HG02623 (cell line): ENCODE measurements around the gene KRT71.
"Not testable (repeated sequence)": the region's sequence is repeated elsewhere in the genome, so short reads cannot be mapped to it uniquely, and the experiment has no call there.

Experiments used
- ATAC-seq: cut with Tn5 transposase; IDR thresholded peaks from one replicate; pipeline ENCODE4 v1.9.1; 2021; ENCODE audit warnings: moderate library complexity; ENCODE audit not compliant: unreplicated experiment

The KRT71 gene

GRCh38 chr12:52552681-52553195 lies at the start of gene KRT71:
Gene KRT71, minus strand, starts transcription at chr12:52553145. Its CDS starts 68 bp downstream, at chr12:52553077.
- no peak for ATAC-seq

- no peak for ATAC-seq
These were observed 49.6 kb upstream of the KRT71 start for GRCh38 chr12:52602552-52602951.

- ATAC-seq = no peak
These were observed 48.7 kb upstream of the KRT71 start for GRCh38 chr12:52601671-52602070.

GRCh38 chr12:52600941-52601481 lies 48.1 kb upstream of the KRT71 start, which contains the start of gene KRT72:
Gene KRT72, minus strand, starts transcription at chr12:52601463. Its CDS starts 11 bp downstream, at chr12:52601452.
- ATAC-seq = no peak

- no peak for ATAC-seq
These were observed 47.5 kb upstream of the KRT71 start for GRCh38 chr12:52600475-52600874.

- ATAC-seq = no peak
These were observed 47.1 kb upstream of the KRT71 start for GRCh38 chr12:52600071-52600470.

- ATAC-seq = no peak
These were observed 46.0 kb upstream of the KRT71 start for GRCh38 chr12:52598966-52599365.

- ATAC-seq = not testable (repeated sequence)
These were observed 41.3 kb upstream of the KRT71 start for GRCh38 chr12:52594237-52594636.

- no peak for ATAC-seq
These were observed 38.6 kb upstream of the KRT71 start for GRCh38 chr12:52591521-52591920.

GRCh38 chr12:52590021-52590420 lies 37.1 kb upstream of the KRT71 start:
- ATAC-seq = no peak

GRCh38 chr12:52587563-52587962 lies 34.6 kb upstream of the KRT71 start:
- ATAC-seq = no peak

- no peak for ATAC-seq
These were observed 33.0 kb upstream of the KRT71 start for GRCh38 chr12:52585946-52586345.

GRCh38 chr12:52585066-52585465 lies 32.1 kb upstream of the KRT71 start:
- no peak for ATAC-seq

- no peak for ATAC-seq
These were observed 31.3 kb upstream of the KRT71 start for GRCh38 chr12:52584156-52584682.

GRCh38 chr12:52582971-52583456 lies 30.1 kb upstream of the KRT71 start:
- ATAC-seq = no peak

GRCh38 chr12:52582486-52582885 lies 29.5 kb upstream of the KRT71 start:
- ATAC-seq = no peak

GRCh38 chr12:52581481-52581880 lies 28.5 kb upstream of the KRT71 start:
- no peak for ATAC-seq

GRCh38 chr12:52581066-52581465 lies 28.1 kb upstream of the KRT71 start:
- no peak for ATAC-seq

- ATAC-seq = no peak
These were observed 27.6 kb upstream of the KRT71 start for GRCh38 chr12:52580496-52580895.

- ATAC-seq = no peak
These were observed 26.8 kb upstream of the KRT71 start for GRCh38 chr12:52579468-52580465.

- no peak for ATAC-seq
These were observed 25.5 kb upstream of the KRT71 start for GRCh38 chr12:52578469-52578868.
